Loucy (cell line): Measurements from ENCODE around the gene ALDH3A2.
"Not testable (repeated sequence)": the region's sequence is repeated elsewhere in the genome, so short reads cannot be mapped to it uniquely, and the experiment has no call there.

Source experiments
- H2AFZ ChIP-seq: fragments of 200-600 bp; sonication (generic); 2 replicates; pipeline ENCODE4 v1.6.0; 2016; ENCODE audit warnings: antibody characterized with exemption, mild to moderate bottlenecking, low read length, moderate library complexity
- H3F3A ChIP-seq: fragments of 200-600 bp; 2 replicates; pipeline ENCODE4 v1.6.0; 2016; ENCODE audit warnings: antibody characterized with exemption, low read depth, mild to moderate bottlenecking
- H3K27me3 ChIP-seq: fragments of 200-600 bp; sonication (generic); 2 replicates; pipeline ENCODE4 v1.6.1; 2014; ENCODE audit warnings: low read length, mild to moderate bottlenecking; ENCODE audit not compliant: insufficient read depth, poor library complexity, severe bottlenecking
- H3K36me3 ChIP-seq: fragments of 200-600 bp; sonication (generic); 2 replicates; pipeline ENCODE4 v1.6.1; 2016; ENCODE audit warnings: low read length; ENCODE audit not compliant: insufficient read depth
- H3K4me1 ChIP-seq: fragments of 200-600 bp; sonication (generic); 2 replicates; pipeline ENCODE4 v1.5.1; 2014; ENCODE audit warnings: low read length, mild to moderate bottlenecking; ENCODE audit not compliant: insufficient read depth, poor library complexity, severe bottlenecking
- H3K4me2 ChIP-seq: fragments of 200-600 bp; sonication (generic); 2 replicates; pipeline ENCODE4 v1.6.0; 2014; ENCODE audit warnings: antibody characterized with exemption, low read length, low read depth, mild to moderate bottlenecking; ENCODE audit not compliant: poor library complexity, severe bottlenecking
- H3K4me3 ChIP-seq: fragments of 200-600 bp; sonication (generic); 2 replicates; pipeline ENCODE4 v1.5.1; 2014; ENCODE audit warnings: low read length, mild to moderate bottlenecking, mixed read lengths; ENCODE audit not compliant: poor library complexity, severe bottlenecking
- H3K79me2 ChIP-seq: fragments of 200-600 bp; sonication (generic); 2 replicates; pipeline ENCODE4 v1.6.1; 2014; ENCODE audit warnings: low read length; ENCODE audit not compliant: insufficient read depth
- H3K9ac ChIP-seq: fragments of 200-600 bp; sonication (generic); 2 replicates; pipeline ENCODE4 v1.6.0; 2014; ENCODE audit warnings: mild to moderate bottlenecking, low read depth, low read length, moderate library complexity; ENCODE audit not compliant: poor library complexity, severe bottlenecking
- H3K9me2 ChIP-seq: fragments of 200-600 bp; sonication (generic); replicated peaks from 2 replicates; pipeline ENCODE4 v1.6.1; 2016; ENCODE audit warnings: low read depth, low read length, mixed read lengths
- H3K9me3 ChIP-seq: fragments of 200-600 bp; sonication (generic); 2 replicates; pipeline ENCODE4 v1.6.1; 2014; ENCODE audit warnings: mild to moderate bottlenecking, antibody characterized with exemption, low read length, low read depth; ENCODE audit not compliant: insufficient read depth
- H4K20me1 ChIP-seq: fragments of 200-600 bp; sonication (generic); 2 replicates; pipeline ENCODE4 v1.6.0; 2014; ENCODE audit warnings: antibody characterized with exemption, low read length, mild to moderate bottlenecking; ENCODE audit not compliant: insufficient read depth, poor library complexity, severe bottlenecking
- CTCF ChIP-seq: fragments of 200-600 bp; sonication (generic); conservative IDR thresholded peaks from 2 replicates; pipeline ENCODE4 v1.5.1; 2014; ENCODE audit warnings: mild to moderate bottlenecking, antibody characterized with exemption, low read length
- EZH2phosphoT487 ChIP-seq: fragments of 200-600 bp; IDR thresholded peaks from 2 replicates; pipeline ENCODE4 v1.6.1; 2018; ENCODE audit warnings: antibody characterized with exemption, mild to moderate bottlenecking, moderate library complexity, borderline replicate concordance

The ALDH3A2 gene

GRCh38 chr17:19663097-19663496 is 14.5 kb downstream of the ALDH3A2 start:
- Histone ChIP-seq H3K4me3 (no peak overlapping the region), H3F3A (no peaks in the 10 kb centered on the region), H3K79me2 (no peaks in the 10 kb centered on the region), H3K9me2 (no peaks in the 10 kb centered on the region), H3K27me3 (peaks cover 7% of the 10 kb centered on the region), H4K20me1 (no peaks in the 10 kb centered on the region), H3K9ac (no peak overlapping the region), H3K4me2 (no peak overlapping the region), H3K36me3 (no peaks in the 10 kb centered on the region), H2AFZ (no peak overlapping the region), H3K9me3 (no peaks in the 10 kb centered on the region), H3K4me1 (no peaks in the 10 kb centered on the region)
- TF ChIP-seq EZH2phosphoT487 (no peak), CTCF (no peak)

- no peaks in the 10 kb centered on the region for H3K36me3 ChIP-seq
- peaks cover 7% of the 10 kb centered on the region for H3K27me3 ChIP-seq
- H4K20me1 ChIP-seq, result no peaks in the 10 kb centered on the region
- H3K4me2 ChIP-seq, result no peak overlapping the region
- TF ChIP-seq CTCF (no peak), EZH2phosphoT487 (no peak)
- no peaks in the 10 kb centered on the region for H3F3A ChIP-seq
- H3K4me3 ChIP-seq, result no peak overlapping the region
- no peaks in the 10 kb centered on the region for H3K4me1 ChIP-seq
- no peaks in the 10 kb centered on the region for H3K79me2 ChIP-seq
- no peaks in the 10 kb centered on the region for H3K9me3 ChIP-seq
- no peak overlapping the region for H2AFZ ChIP-seq
- H3K9me2 ChIP-seq, result no peaks in the 10 kb centered on the region
- H3K9ac ChIP-seq, result no peak overlapping the region
Measured at GRCh38 chr17:19664136-19664820, 15.7 kb downstream of the ALDH3A2 start.

GRCh38 chr17:19664821-19665181 is 16.2 kb downstream of the ALDH3A2 start:
- TF ChIP-seq EZH2phosphoT487, result no peak
- no peak for TF ChIP-seq CTCF
- Histone ChIP-seq H3K4me2 (no peak overlapping the region), H3K79me2 (no peaks in the 10 kb centered on the region), H3K4me3 (no peak overlapping the region), H3K4me1 (no peaks in the 10 kb centered on the region), H3K9me3 (no peaks in the 10 kb centered on the region), H3K27me3 (peaks cover 7% of the 10 kb centered on the region), H4K20me1 (no peaks in the 10 kb centered on the region), H3K9ac (no peak overlapping the region), H3K36me3 (no peaks in the 10 kb centered on the region), H3K9me2 (no peaks in the 10 kb centered on the region), H3F3A (no peaks in the 10 kb centered on the region), H2AFZ (no peak overlapping the region)

- not testable (repeated sequence) for H3K4me3 ChIP-seq, H3K36me3 ChIP-seq, H3K4me2 ChIP-seq, H3K79me2 ChIP-seq, H3F3A ChIP-seq, H3K9me3 ChIP-seq, H3K9ac ChIP-seq, H3K27me3 ChIP-seq, H3K9me2 ChIP-seq, H3K4me1 ChIP-seq, H4K20me1 ChIP-seq, H2AFZ ChIP-seq
Measured at GRCh38 chr17:19669680-19670079, 21.1 kb downstream of the ALDH3A2 start.
